SU-DHL-6 (cell line): ENCODE results near the gene TAB2.

ENCODE experiments used
- CTCF ChIP-seq: fragments of 200-600 bp; sonication (generic); IDR thresholded peaks from one replicate; pipeline ENCODE4 v1.5.1; 2017; ENCODE audit warnings: antibody characterized with exemption, mild to moderate bottlenecking, low read length, moderate library complexity; ENCODE audit not compliant: insufficient read depth, poor library complexity, severe bottlenecking
- EZH2phosphoT487 ChIP-seq: fragments of 200-600 bp; sonication (generic), shearing (Covaris generic); conservative IDR thresholded peaks from 2 replicates; pipeline ENCODE4 v1.6.1; 2018; ENCODE audit warnings: mild to moderate bottlenecking, antibody characterized with exemption, low read length, moderate library complexity, mixed read lengths

- TF ChIP-seq EZH2phosphoT487 (no peak), CTCF (no peak)
Measured at GRCh38 chr6:149332602-149333265, 15.2 kb downstream of the TAB2 start.
